GM12878 (cell line): Measurements from ENCODE around the gene LCP1. TPM values are rescaled to one million over a fixed set of nuclear protein-coding genes. Genes with fewer than 3 reads are reported as not detected.
A peak's percentile ranks its signal among the peaks of the same experiment; 100 is the strongest.

ENCODE experiments used
- BCLAF1 ChIP-seq: fragments of 450-650 bp; IDR thresholded peaks from 2 replicates; pipeline ENCODE4 v1.6.1; 2017; ENCODE audit warnings: antibody characterized with exemption, mild to moderate bottlenecking, moderate library complexity
- EED ChIP-seq: sonication (generic); IDR thresholded peaks from 2 replicates; pipeline ENCODE4 v1.6.1; 2016; ENCODE audit warnings: antibody characterized with exemption, low read depth
- EGR1 ChIP-seq, 2 experiments: IDR thresholded peaks; 1 replicate in 1 of 2; 2 replicates in 1 of 2; pipeline ENCODE4 v1.6.1; 2011 to 2012; ENCODE audit warnings: low read depth in 2 of 2, low read length in 2 of 2, borderline replicate concordance in 1 of 2, mild to moderate bottlenecking in 1 of 2, moderate library complexity in 1 of 2
- JUND ChIP-seq: IDR thresholded peaks from 2 replicates; pipeline ENCODE4 v1.6.1; 2012; ENCODE audit warnings: low read depth, mild to moderate bottlenecking, low read length, improper control_type of control experiment, moderate library complexity
- KAT2A ChIP-seq: conservative IDR thresholded peaks from 2 replicates; pipeline ENCODE4 v1.6.1; 2011; ENCODE audit warnings: low read depth, low read length; ENCODE audit not compliant: control insufficient read depth
- MEF2A ChIP-seq: IDR thresholded peaks from 2 replicates; pipeline ENCODE4 v1.6.1; 2011; ENCODE audit warnings: low read depth, mild to moderate bottlenecking, low read length, moderate library complexity; ENCODE audit not compliant: insufficient read depth
- MLLT1 ChIP-seq: fragments of 450-650 bp; IDR thresholded peaks from 2 replicates; pipeline ENCODE4 v1.6.1; 2016; ENCODE audit warnings: mild to moderate bottlenecking
- MTA2 ChIP-seq: fragments of 450-650 bp; IDR thresholded peaks from 2 replicates; pipeline ENCODE4 v1.6.1; 2016; ENCODE audit warnings: low read depth, mild to moderate bottlenecking, moderate library complexity
- MYC ChIP-seq: IDR thresholded peaks from 2 replicates; pipeline ENCODE4 v1.6.1; 2011; ENCODE audit warnings: mild to moderate bottlenecking, low read length, moderate library complexity, inconsistent platforms; ENCODE audit not compliant: insufficient read depth, insufficient replicate concordance, insufficient read length, severe bottlenecking
- NFYB ChIP-seq: IDR thresholded peaks from 2 replicates; pipeline ENCODE4 v1.6.1; 2011; ENCODE audit warnings: low read depth, mild to moderate bottlenecking, low read length, improper control_type of control experiment, moderate library complexity; ENCODE audit not compliant: insufficient read depth
- RAD51 ChIP-seq: fragments of 450-650 bp; IDR thresholded peaks from 2 replicates; pipeline ENCODE4 v1.6.1; 2016; ENCODE audit warnings: moderate library complexity, mild to moderate bottlenecking, inconsistent platforms
- STAT1 ChIP-seq: fragments of 450-650 bp; conservative IDR thresholded peaks from 2 replicates; pipeline ENCODE4 v1.6.1; 2014; ENCODE audit warnings: antibody characterized with exemption, mild to moderate bottlenecking
- YY1 ChIP-seq: IDR thresholded peaks from 2 replicates; pipeline ENCODE4 v1.6.1; 2011; ENCODE audit warnings: low read depth, mild to moderate bottlenecking, low read length
- ZBTB40 ChIP-seq: fragments of 450-650 bp; IDR thresholded peaks from 2 replicates; pipeline ENCODE4 v1.6.1; 2016; ENCODE audit warnings: mild to moderate bottlenecking, moderate library complexity, borderline replicate concordance
- ZNF207 ChIP-seq: fragments of 450-650 bp; IDR thresholded peaks from 2 replicates; pipeline ENCODE4 v1.6.1; 2014; ENCODE audit warnings: antibody characterized with exemption, mild to moderate bottlenecking, borderline replicate concordance
- ZNF274 ChIP-seq: IDR thresholded peaks from one replicate; pipeline ENCODE4 v1.8.0; 2011; ENCODE audit not compliant: insufficient read length, insufficient read depth
- polyA plus RNA-seq, 11 experiments: library from polyadenylated mRNA; depleted of rRNA in 4 of 11; unstranded in 6 of 11; stranded (reverse) in 5 of 11; fragments of >200 nt; fragmentation: Nextera tagmentation in 4 of 11; fragmentation: Illumina TruSeq in 1 of 11; extraction: Ambion mirVana in 4 of 11; extraction: Trizol in 1 of 11; gene quantifications; 1 replicate in 1 of 11; 2 replicates in 10 of 11; pipeline versions ENCODE4 v1.2.1 to v1.2.3, GENCODE V29; 2011 to 2016; ENCODE audit warnings: inconsistent platforms in 2 of 11, missing spikeins in 2 of 11, low read depth in 1 of 11
- total RNA-seq, 4 experiments: library from RNA; depleted of rRNA in 3 of 4; stranded (reverse); fragments of >200 nt in 3 of 4; fragmentation: Illumina TruSeq in 1 of 4; extraction: Trizol in 1 of 4; gene quantifications; 2 replicates each; pipeline versions ENCODE4 v1.2.1 to v1.2.3, GENCODE V29; 2013 to 2021
- TF ChIP-seq, protein P1 (sequence below): fragments of 450-650 bp; IDR thresholded peaks from 2 replicates; pipeline ENCODE4 v1.6.1; 2016; ENCODE audit warnings: mild to moderate bottlenecking
- TF ChIP-seq, protein P2 (sequence below): IDR thresholded peaks from 2 replicates; pipeline ENCODE4 v1.6.1; 2011; ENCODE audit warnings: low read depth, mild to moderate bottlenecking, low read length, moderate library complexity, borderline replicate concordance; ENCODE audit errors: extremely low read depth

The LCP1 gene
- total and polyA plus RNA-seq, 10 of the 15 experiments (the other 5 are each of a cell fraction or from before 2014, with no cell fraction given) = 775 to 2,201 (median 1,556) TPM

DNA sequence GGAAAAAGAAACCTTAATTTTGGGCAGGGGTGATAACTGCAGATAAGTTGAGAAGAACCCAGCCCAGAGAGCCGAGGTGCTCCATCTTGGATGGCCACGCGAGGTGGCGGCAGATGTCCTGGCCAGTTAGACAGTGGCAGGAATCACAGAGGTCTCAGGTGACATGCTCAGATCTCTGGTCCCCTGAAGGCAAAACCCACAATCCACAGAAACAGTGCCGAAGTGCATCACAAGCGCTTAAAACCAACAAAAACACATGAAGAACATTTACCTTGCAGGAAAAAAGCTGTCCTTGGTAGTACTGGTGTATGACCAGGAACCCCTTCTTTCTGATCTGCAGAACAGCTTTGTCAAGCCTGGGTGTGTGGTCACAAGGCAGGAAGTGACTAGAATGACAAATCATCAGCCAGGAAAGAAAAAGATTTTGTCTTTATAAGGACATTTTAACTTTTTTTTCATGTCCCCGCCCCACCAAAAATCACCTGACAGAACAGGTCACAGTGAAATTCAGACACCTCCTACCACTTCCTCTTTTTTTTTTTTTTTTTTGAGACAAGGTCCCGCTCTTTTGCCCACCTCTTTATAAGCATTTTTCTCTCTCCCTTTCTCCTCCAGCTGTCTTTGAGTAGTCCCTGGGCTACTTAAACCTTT is at the start of gene LCP1 (continued):
- TF ChIP-seq, protein P1, sequence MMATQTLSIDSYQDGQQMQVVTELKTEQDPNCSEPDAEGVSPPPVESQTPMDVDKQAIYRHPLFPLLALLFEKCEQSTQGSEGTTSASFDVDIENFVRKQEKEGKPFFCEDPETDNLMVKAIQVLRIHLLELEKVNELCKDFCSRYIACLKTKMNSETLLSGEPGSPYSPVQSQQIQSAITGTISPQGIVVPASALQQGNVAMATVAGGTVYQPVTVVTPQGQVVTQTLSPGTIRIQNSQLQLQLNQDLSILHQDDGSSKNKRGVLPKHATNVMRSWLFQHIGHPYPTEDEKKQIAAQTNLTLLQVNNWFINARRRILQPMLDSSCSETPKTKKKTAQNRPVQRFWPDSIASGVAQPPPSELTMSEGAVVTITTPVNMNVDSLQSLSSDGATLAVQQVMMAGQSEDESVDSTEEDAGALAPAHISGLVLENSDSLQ = peak; percentile 88
- TF ChIP-seq EGR1 (IDR thresholded peaks at IDR 0.05; ENCODE audit: borderline replicate concordance in 1 of 2, low read depth in 2 of 2, low read length in 2 of 2) (no peak), MLLT1 (peak; percentile 98), JUND (no peak), ZNF207 (no peak), BCLAF1 (no peak), MEF2A (no peak), EED (0 out of 2 replicates have a peak, but pooled peaks have one; percentile 31), MYC (peak; percentile 66), NFYB (0 out of 2 replicates have a peak, but pooled peaks have one; percentile 17), MTA2 (peak; percentile 56), ZBTB40 (peak; percentile 47; the same call in 1 of the 2 replicates), KAT2A (no peak), STAT1 (no peak), YY1 (peak; percentile 92), ZNF274 (no peak), RAD51 (peak; percentile 93)
- TF ChIP-seq, protein P2, sequence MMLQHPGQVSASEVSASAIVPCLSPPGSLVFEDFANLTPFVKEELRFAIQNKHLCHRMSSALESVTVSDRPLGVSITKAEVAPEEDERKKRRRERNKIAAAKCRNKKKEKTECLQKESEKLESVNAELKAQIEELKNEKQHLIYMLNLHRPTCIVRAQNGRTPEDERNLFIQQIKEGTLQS = no peak
